ENCODE results near the gene ANXA2R.
A peak's percentile ranks its signal among the peaks of the same experiment; 100 is the strongest.
"Not testable (repeated sequence)": the region's sequence is repeated elsewhere in the genome, so short reads cannot be mapped to it uniquely, and the experiment has no call there.

ANXA2R gene, protein sequence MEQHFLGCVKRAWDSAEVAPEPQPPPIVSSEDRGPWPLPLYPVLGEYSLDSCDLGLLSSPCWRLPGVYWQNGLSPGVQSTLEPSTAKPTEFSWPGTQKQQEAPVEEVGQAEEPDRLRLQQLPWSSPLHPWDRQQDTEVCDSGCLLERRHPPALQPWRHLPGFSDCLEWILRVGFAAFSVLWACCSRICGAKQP

DNA sequence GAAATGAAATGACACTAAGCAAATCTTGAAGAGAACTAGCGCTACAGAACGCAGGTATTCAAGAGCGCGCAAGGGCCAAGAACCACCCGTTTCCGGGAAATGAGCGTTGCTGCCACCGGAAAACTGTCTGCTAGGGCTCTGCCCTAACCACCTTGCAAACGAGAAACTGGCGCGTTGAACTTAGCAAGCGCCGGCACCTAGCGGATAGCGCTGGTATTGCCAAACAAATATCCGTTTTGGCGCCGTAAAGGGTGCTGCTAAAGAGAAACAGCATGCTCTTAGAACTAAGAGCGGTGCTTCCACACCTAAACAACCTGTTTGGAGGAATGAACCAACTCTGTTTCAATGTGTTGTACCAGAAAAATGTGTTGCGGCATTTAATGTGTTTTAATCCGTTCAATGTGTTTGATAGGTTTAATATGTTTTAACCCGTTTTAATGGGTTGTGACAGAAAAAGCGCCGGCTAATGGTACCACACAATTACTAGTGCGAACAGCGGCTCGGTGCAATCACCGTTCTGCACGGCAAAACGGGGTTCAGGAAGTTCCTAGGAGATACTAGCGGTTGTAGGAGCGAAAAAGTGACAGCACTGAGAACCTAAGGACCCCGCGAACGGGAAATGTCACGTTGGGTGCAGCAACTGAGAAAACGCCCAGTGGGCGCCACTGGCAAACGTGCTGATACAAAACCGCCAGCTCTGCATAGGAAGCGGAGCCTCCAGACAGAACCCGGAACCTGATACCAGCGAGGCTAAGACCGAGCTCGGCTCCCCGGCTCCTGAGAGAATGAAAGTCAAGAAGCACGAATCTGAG is at the start of gene ANXA2R:
ANXA2R (minus strand) TSS at position 33 of the 812 bp plus-strand sequence. CDS start 273 bp downstream, outside the sequence.
- peak; percentile 45 for DNase-seq (ENCODE audit: extremely low spot score)
- ChIA-PET CTCF (interaction anchor here (0.9 to 4.2 kb wide), 13 partner anchors 13 to 132 kb away, joined by 3 to 31 read pairs (median 4); no protein-coding TSS in a partner anchor), POLR2A (interaction anchor here (0.8 to 4.2 kb wide), 22 partner anchors 10 to 443 kb away, joined by 3 to 55 read pairs (median 7); partner anchors contain the start of genes HMGCS1, TMEM267 and ZNF131)
- TF ChIP-seq BHLHE40 (IDR thresholded peaks at IDR 0.05; ENCODE audit: borderline replicate concordance): no peak
- 0 out of 2 replicates have a peak, but pooled peaks have one; percentile 39 for TF ChIP-seq L3MBTL2 (conservative IDR thresholded peaks at IDR 0.05)
- no peak for TF ChIP-seq NFRKB (IDR thresholded peaks at IDR 0.05)

DNA sequence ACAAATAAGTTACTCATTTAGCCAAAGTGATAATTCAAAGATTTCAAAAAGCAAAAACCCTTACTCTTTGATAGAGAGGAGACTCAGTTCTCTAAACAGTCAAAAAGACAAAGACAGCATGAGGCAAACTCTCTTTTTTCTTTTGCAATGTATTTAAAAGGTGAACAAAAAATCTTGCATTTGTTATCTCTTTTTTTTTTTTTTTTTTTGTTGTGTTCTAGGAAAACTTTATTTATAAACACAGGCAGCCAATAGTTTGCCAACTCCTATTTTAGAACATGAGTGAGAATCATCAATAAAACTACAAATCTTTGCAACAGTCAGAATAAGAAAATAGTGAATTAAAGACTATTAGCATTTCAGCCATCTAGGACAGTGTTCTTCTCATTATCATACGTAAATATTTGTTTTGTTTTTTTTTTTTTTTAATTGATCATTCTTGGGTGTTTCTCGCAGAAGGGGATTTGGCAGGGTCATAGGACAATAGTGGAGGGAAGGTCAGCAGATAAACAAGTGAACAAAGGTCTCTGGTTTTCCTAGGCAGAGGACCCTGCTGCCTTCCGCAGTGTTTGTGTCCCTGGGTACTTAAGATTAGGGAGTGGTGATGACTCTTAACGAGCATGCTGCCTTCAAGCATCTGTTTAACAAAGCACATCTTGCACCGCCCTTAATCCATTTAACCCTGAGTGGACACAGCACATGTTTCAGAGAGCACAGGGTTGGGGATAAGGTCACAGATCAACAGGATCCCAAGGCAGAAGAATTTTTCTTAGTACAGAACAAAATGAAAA is 46.2 kb upstream of the ANXA2R start:
- POLR2A ChIA-PET; DNase-seq (ENCODE audit: extremely low spot score); CTCF ChIA-PET: not testable (repeated sequence)
- TF ChIP-seq ZNF384 (IDR thresholded peaks at IDR 0.05): peak; percentile 82

DNA sequence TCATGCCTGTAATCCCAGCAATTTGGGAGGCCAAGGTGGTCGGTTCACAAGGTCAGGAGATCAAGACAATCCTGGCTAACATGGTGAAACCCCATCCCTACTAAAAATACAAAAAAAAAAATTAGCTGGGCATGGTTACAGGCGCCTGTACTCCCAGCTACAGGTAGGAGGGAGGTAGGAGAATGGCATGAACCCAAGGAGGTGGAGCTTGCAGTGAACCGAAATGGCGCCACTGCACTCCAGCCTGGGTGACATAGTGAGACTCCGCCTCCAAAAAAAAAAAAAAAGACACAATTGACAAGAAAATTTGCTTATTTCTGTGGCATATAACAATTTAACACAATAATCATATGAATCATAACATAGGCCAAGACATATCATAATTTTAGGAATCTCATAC is 45.3 kb upstream of the ANXA2R start:
- POLR2A ChIA-PET: no interaction called here
- CTCF ChIA-PET: no interaction called here
- DNase-seq (ENCODE audit: extremely low spot score): no peak
- TF ChIP-seq LEF1 (IDR thresholded peaks at IDR 0.05; ENCODE audit: borderline replicate concordance) (no peak), NFRKB (IDR thresholded peaks at IDR 0.05) (no peak), FOXK2 (IDR thresholded peaks at IDR 0.05) (no peak), HDGF (IDR thresholded peaks at IDR 0.05; ENCODE audit: borderline replicate concordance) (no peak), SUZ12 (IDR thresholded peaks at IDR 0.05) (no peak), BHLHE40 (IDR thresholded peaks at IDR 0.05; ENCODE audit: borderline replicate concordance) (no peak), CTBP1 (IDR thresholded peaks at IDR 0.05; ENCODE audit: borderline replicate concordance) (no peak), FOXM1 (IDR thresholded peaks at IDR 0.05; ENCODE audit: borderline replicate concordance) (no peak), L3MBTL2 (conservative IDR thresholded peaks at IDR 0.05) (no peak)
- TF ChIP-seq, protein P1, sequence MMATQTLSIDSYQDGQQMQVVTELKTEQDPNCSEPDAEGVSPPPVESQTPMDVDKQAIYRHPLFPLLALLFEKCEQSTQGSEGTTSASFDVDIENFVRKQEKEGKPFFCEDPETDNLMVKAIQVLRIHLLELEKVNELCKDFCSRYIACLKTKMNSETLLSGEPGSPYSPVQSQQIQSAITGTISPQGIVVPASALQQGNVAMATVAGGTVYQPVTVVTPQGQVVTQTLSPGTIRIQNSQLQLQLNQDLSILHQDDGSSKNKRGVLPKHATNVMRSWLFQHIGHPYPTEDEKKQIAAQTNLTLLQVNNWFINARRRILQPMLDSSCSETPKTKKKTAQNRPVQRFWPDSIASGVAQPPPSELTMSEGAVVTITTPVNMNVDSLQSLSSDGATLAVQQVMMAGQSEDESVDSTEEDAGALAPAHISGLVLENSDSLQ (IDR thresholded peaks at IDR 0.05): no peak

DNA sequence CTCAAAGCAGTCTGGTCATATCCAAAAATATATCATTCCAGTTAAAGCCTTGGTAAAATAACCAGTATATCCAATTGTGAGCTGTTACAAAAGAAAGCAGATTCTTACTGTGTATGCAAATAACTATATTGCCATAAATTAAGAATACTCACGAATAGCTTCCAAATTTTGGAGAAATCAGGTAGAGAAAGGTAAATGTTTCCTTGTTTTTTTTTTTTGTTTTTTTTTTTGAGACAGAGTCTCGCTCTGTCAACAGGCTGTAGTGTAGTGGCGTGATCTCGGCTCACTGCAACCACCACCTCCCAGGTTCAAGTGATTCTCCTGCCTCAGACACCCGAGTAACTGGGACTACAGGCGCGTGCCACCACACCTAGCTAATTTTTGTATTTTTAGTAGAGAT is 44.3 kb upstream of the ANXA2R start:
- CTCF ChIA-PET; DNase-seq (ENCODE audit: extremely low spot score); POLR2A ChIA-PET: not testable (repeated sequence)

DNA sequence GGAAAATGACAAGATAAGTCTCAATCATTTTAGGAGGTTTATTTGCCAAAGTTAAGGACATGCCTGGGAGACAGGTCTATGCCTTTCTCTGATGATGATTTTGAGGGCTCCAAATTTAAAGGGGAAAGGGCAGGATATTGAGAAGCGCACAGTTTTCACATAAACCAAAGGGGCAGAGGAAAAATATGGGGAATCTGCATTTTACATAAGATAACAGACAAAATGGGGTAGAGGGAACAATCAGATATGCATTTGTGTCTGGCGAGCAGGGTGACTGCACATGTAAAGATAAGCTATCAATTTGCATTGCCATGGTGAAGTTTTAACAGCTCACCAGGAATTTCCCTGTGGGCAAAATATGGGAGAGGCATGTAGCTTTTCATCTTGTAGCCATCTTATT is 41.2 kb upstream of the ANXA2R start:
- DNase-seq (ENCODE audit: extremely low spot score); POLR2A ChIA-PET; CTCF ChIA-PET: not testable (repeated sequence)

DNA sequence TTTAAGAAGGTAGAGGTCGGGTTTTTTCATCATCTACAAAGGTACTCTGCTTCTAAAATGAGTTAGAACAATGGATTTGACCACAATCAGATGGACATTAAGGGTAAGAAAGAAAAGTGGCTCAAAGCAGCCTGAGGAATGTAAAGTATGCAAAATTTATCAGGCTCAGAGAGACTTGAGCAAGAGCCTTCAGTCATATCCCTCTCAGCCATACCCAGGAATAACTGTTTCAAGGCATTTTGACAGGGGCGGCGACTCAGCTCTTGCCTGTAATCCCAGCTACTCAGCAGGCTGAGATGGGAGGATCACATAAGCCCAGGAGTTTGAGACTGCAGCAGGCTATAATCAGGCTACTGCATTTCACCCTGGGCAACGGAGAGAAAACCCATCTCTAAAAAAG is 38.8 kb upstream of the ANXA2R start:
- no peak for DNase-seq (ENCODE audit: extremely low spot score)
- POLR2A ChIA-PET: interaction anchor here (1.5 kb wide), 1 partner anchor 42 kb away, joined by 4 read pairs; no protein-coding TSS in a partner anchor
- CTCF ChIA-PET: no interaction called here
- TF ChIP-seq CTBP1 (IDR thresholded peaks at IDR 0.05; ENCODE audit: borderline replicate concordance) (no peak), SP1 (IDR thresholded peaks at IDR 0.05) (no peak), HDGF (IDR thresholded peaks at IDR 0.05; ENCODE audit: borderline replicate concordance) (no peak), BHLHE40 (IDR thresholded peaks at IDR 0.05; ENCODE audit: borderline replicate concordance) (no peak), LEF1 (IDR thresholded peaks at IDR 0.05; ENCODE audit: borderline replicate concordance) (no peak), NFRKB (IDR thresholded peaks at IDR 0.05) (no peak), ELF4 (IDR thresholded peaks at IDR 0.05) (no peak), FOXK2 (IDR thresholded peaks at IDR 0.05) (no peak), ARNT (IDR thresholded peaks at IDR 0.05) (no peak), TARDBP (IDR thresholded peaks at IDR 0.05) (no peak)
- TF ChIP-seq, protein P1 (IDR thresholded peaks at IDR 0.05): no peak

DNA sequence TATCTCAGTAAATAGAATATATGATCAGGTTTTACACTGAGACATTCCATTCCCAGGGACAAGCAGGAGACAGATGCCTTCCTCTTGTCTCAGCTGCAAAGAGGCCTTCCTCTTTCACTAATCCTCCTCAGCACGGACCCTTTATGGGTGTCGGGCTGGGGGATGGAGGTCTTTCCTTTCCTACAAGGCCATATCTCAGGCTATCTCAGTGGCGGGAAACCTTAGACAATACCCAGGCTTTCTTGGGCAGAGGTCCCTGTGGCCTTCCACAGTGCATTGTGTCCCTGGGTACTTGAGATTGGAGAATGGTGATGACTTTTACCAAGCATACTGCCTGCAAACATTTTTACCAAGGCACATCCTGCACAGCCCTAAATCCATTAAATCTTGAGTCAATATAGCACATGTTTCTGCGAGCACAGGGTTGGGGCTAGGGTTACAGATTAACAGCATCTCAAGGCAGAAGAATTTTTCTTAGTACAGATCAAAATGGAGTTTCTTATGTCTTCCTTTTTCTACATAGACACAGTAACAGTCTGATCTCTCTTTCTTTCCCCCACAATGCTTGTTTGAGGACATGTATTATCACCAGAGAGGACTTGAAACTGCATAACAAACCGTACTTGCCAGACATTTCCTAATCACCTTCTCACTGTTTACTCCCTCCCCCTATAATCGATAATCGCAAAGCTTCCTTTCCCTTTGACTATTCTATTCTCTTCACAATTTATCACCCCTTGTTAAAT is 37.5 kb upstream of the ANXA2R start:
- CTCF ChIA-PET; DNase-seq (ENCODE audit: extremely low spot score); POLR2A ChIA-PET: not testable (repeated sequence)
